Panc1 (cell line): ENCODE results near the gene EGFLAM. TPM values are rescaled to one million over a fixed set of nuclear protein-coding genes. Genes with fewer than 3 reads are reported as not detected.

ENCODE experiments used
- ATAC-seq: fragments of 200-7000 bp; cut with Tn5 transposase; 2 replicates; pipeline ENCODE4 v1.9.1; 2020; ENCODE audit warnings: mild to moderate bottlenecking, moderate library complexity
- BruUV-seq: library from RNA; stranded (reverse); fragments of 400-500 nt; replicated peaks from 2 replicates; lab custom pipeline; 2021; lab: Mats Ljungman, UMichigan
- CTCF ChIA-PET: fragments of 300-600 bp; sonication (Branson Sonifier 250); formaldehyde crosslinking; loops from one replicate; lab custom pipeline; 2022; ENCODE audit warnings: antibody characterized with exemption; lab: Charles Lee
- POLR2A ChIA-PET: fragments of 300-600 bp; sonication (Branson Sonifier 250); formaldehyde crosslinking; loops from one replicate; lab custom pipeline; 2022; ENCODE audit warnings: antibody characterized with exemption; lab: Charles Lee
- DNase-seq: peaks from one replicate; pipeline ENCODE4 v3.0.0-alpha.2; 2010; ENCODE audit warnings: low read depth, low spot score
- H3K27ac ChIP-seq: 2 replicates; pipeline ENCODE4 v1.5.1; 2011; ENCODE audit warnings: mild to moderate bottlenecking, low read length, inconsistent platforms
- H3K27me3 ChIP-seq: fragments of 200-500 bp; sonication (Bioruptor generic); 2 replicates; pipeline ENCODE4 v1.6.0; 2014; ENCODE audit warnings: low read length, inconsistent platforms; ENCODE audit not compliant: control insufficient read depth, insufficient read depth
- H3K36me3 ChIP-seq: fragments of 200-500 bp; sonication (Bioruptor generic); 2 replicates; pipeline ENCODE4 v1.5.1; 2014; ENCODE audit warnings: inconsistent platforms, mild to moderate bottlenecking, low read length, moderate library complexity; ENCODE audit not compliant: control insufficient read depth, insufficient read depth
- H3K4me1 ChIP-seq: 2 replicates; pipeline ENCODE4 v1.5.1; 2011; ENCODE audit warnings: inconsistent platforms, mild to moderate bottlenecking, low read length, moderate library complexity; ENCODE audit not compliant: control insufficient read depth, insufficient read depth
- H3K4me3 ChIP-seq, 2 experiments: 2 replicates each; pipeline ENCODE4 v1.5.1; 2011 to 2012; ENCODE audit warnings: low read depth in 2 of 2, low read length in 2 of 2, mild to moderate bottlenecking in 2 of 2, inconsistent platforms in 1 of 2, moderate library complexity in 1 of 2
- H3K9me3 ChIP-seq: fragments of 200-500 bp; sonication (Bioruptor generic); 2 replicates; pipeline ENCODE4 v1.5.1; 2014; ENCODE audit warnings: low read depth, mild to moderate bottlenecking, inconsistent platforms, low read length, moderate library complexity; ENCODE audit not compliant: control insufficient read depth, insufficient read depth
- CTCF ChIP-seq: fragments of 450-650 bp; IDR thresholded peaks from 2 replicates; pipeline ENCODE4 v1.5.1; 2017; ENCODE audit warnings: mild to moderate bottlenecking
- POLR2AphosphoS5 ChIP-seq: IDR thresholded peaks from 2 replicates; pipeline ENCODE4 v1.6.1; 2012; ENCODE audit warnings: mild to moderate bottlenecking, low read depth, low read length, moderate library complexity
- REST ChIP-seq, 2 experiments: IDR thresholded peaks; 2 replicates each; pipeline ENCODE4 v1.6.1; 2011 to 2012; ENCODE audit warnings: low read depth in 2 of 2, control low read depth in 1 of 2, low read length in 1 of 2, mild to moderate bottlenecking in 1 of 2, moderate library complexity in 1 of 2; ENCODE audit not compliant: insufficient read depth in 1 of 2
- SIN3A ChIP-seq: IDR thresholded peaks from 2 replicates; pipeline ENCODE4 v1.6.1; 2012; ENCODE audit warnings: low read depth, mild to moderate bottlenecking, low read length, moderate library complexity, borderline replicate concordance; ENCODE audit not compliant: insufficient read depth
- TCF7L2 ChIP-seq: IDR thresholded peaks from 2 replicates; pipeline ENCODE4 v1.6.1; 2011; ENCODE audit warnings: mild to moderate bottlenecking, low read depth, low read length, inconsistent platforms
- in situ Hi-C: cut with HindIII; loops from 2 replicates; pipeline ENCODE4 v1.10.0; 2016; ENCODE audit warnings: low sequenced_read_pairs, low pct_unique_long_range_greater_than_20kb
- intact Hi-C: fragments of 100-400 bp; cut with micrococcal nuclease; formaldehyde crosslinking; loops from one replicate; pipeline ENCODE4 v1.10.0; 2022; ENCODE audit not compliant: unreplicated experiment
- total RNA-seq: library from RNA; stranded (reverse); gene quantifications from one replicate; pipeline ENCODE4 v1.2.1, GENCODE V29; 2021; ENCODE audit not compliant: unreplicated experiment

The EGFLAM gene
- total RNA-seq, 1 experiment from 2014 or later = 14.8 TPM

- Histone ChIP-seq H3K27ac (no peak overlapping the region), H3K36me3 (no peaks in the 10 kb centered on the region), H3K9me3 (no peaks in the 10 kb centered on the region), H3K4me1 (no peaks in the 10 kb centered on the region), H3K27me3 (no peaks in the 10 kb centered on the region), H3K4me3 (no peak overlapping the region)
- intact Hi-C loops = no loop called here
- no TSS peak for BruUV-seq
- ATAC-seq (no peak), DNase-seq (no peak)
- TF ChIP-seq SIN3A (no peak), TCF7L2 (no peak), CTCF (no peak)
- POLR2A ChIA-PET = no interaction called here
- in situ Hi-C loops = no loop called here
- CTCF ChIA-PET = no interaction called here
Observed at GRCh38 chr5:38305148-38305547, 46.8 kb downstream of the EGFLAM start.

DNA sequence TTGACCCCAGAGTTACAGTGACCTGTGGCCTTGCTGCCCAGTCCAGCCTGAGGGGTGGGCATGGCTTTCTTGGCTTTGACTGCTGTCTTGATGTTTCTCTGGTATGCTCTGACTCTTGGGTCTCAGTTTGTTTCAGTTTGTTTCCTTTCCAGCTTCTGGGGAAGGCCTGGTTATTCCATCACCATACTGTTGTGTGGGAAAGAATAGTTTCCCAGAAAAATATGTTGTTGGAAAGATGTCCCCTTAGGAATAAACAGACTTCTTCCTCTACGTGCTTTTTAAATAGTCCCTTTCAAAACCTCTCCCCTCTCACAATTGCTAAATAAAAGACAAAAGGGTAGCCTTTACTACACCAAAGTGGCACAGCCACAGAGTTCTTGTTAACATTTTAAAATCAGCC lies 49.5 kb downstream of the EGFLAM start:
- H3K4me3 ChIP-seq = no peak overlapping the region
- in situ Hi-C loops = no loop called here
- ChIA-PET POLR2A (no interaction called here), CTCF (no interaction called here)
- ATAC-seq (no peak), DNase-seq (no peak)
- H3K4me1 ChIP-seq = no peaks in the 10 kb centered on the region
- intact Hi-C loops = no loop called here
- BruUV-seq = no TSS peak
- no peak overlapping the region for H3K27ac ChIP-seq
- no peaks in the 10 kb centered on the region for H3K9me3 ChIP-seq
- no peaks in the 10 kb centered on the region for H3K36me3 ChIP-seq
- TF ChIP-seq CTCF = no peak
- no peak for TF ChIP-seq REST (IDR thresholded peaks at IDR 0.05; ENCODE audit: insufficient read depth in 1 of 2, low read depth in 2 of 2, low read length in 1 of 2)
- no peak for TF ChIP-seq POLR2AphosphoS5
- no peak for TF ChIP-seq TCF7L2
- TF ChIP-seq SIN3A = no peak
- H3K27me3 ChIP-seq = no peaks in the 10 kb centered on the region
